Stimulated activated CD8-positive, alpha-beta memory T cell treated with anti-CD3 and anti-CD28 coated beads, Interleukin-2, amount 100 ng/mL, for 1 hour (primary cell): Measurements from ENCODE around the gene PARD3.
"Not testable (repeated sequence)": the region's sequence is repeated elsewhere in the genome, so short reads cannot be mapped to it uniquely, and the experiment has no call there.

Source experiments
- DNase-seq, 2 donors: peaks; one replicate each; pipeline ENCODE4 v3.0.0-alpha.2; 2020; ENCODE audit warnings: low read depth in 2 of 2

The PARD3 gene

GRCh38 chr10:34650156-34650555 is 164.9 kb downstream of the PARD3 start:
- no peak for DNase-seq

- no peak for DNase-seq
Observed at GRCh38 chr10:34649385-34649784, 165.7 kb downstream of the PARD3 start.

GRCh38 chr10:34648919-34649318 is 166.2 kb downstream of the PARD3 start:
- DNase-seq = no peak

- no peak for DNase-seq
Observed at GRCh38 chr10:34647875-34648865, 166.9 kb downstream of the PARD3 start.

GRCh38 chr10:34647160-34647559 is 167.9 kb downstream of the PARD3 start:
- DNase-seq = no peak

- DNase-seq = no peak
Observed at GRCh38 chr10:34646331-34646730, 168.8 kb downstream of the PARD3 start.

GRCh38 chr10:34644815-34645214 is 170.3 kb downstream of the PARD3 start:
- not testable (repeated sequence) for DNase-seq

- no peak for DNase-seq
Observed at GRCh38 chr10:34644224-34644623, 170.9 kb downstream of the PARD3 start.

- DNase-seq = no peak
Observed at GRCh38 chr10:34643620-34644019, 171.5 kb downstream of the PARD3 start.

- no peak for DNase-seq
Observed at GRCh38 chr10:34641913-34642558, 173.1 kb downstream of the PARD3 start.

- DNase-seq = no peak
Observed at GRCh38 chr10:34641147-34641912, 173.8 kb downstream of the PARD3 start.

GRCh38 chr10:34638406-34639054 is 176.6 kb downstream of the PARD3 start:
- DNase-seq = peak; percentile 27 to 28

GRCh38 chr10:34637418-34637911 is 177.6 kb downstream of the PARD3 start:
- DNase-seq = peak; percentile 9 to 34

GRCh38 chr10:34635111-34635510 is 180.0 kb downstream of the PARD3 start:
- DNase-seq = no peak

GRCh38 chr10:34633374-34633773 is 181.7 kb downstream of the PARD3 start:
- DNase-seq = no peak

- DNase-seq = no peak
Observed at GRCh38 chr10:34629084-34629483, 186.0 kb downstream of the PARD3 start.

- no peak for DNase-seq
Observed at GRCh38 chr10:34628174-34628796, 186.8 kb downstream of the PARD3 start.

- DNase-seq = no peak
Observed at GRCh38 chr10:34627741-34628140, 187.4 kb downstream of the PARD3 start.

- DNase-seq = no peak
Observed at GRCh38 chr10:34627331-34627730, 187.8 kb downstream of the PARD3 start.

GRCh38 chr10:34626158-34626880 is 188.8 kb downstream of the PARD3 start:
- DNase-seq = no peak
